Umbilical cord (tissue), 2 donors: ENCODE data around the gene GDPD2. TPM values are rescaled to one million over a fixed set of nuclear protein-coding genes. Genes with fewer than 3 reads are reported as not detected.

Source experiments
- DNase-seq: peaks from one replicate; pipeline ENCODE4 v3.0.0-alpha.2; 2015; ENCODE audit warnings: low spot score
- total RNA-seq: library from RNA; depleted of rRNA; stranded (reverse); fragments of >200 nt; gene quantifications from one replicate; pipeline ENCODE4 v1.2.3, GENCODE V29; 2014; ENCODE audit warnings: low replicate concordance; ENCODE audit not compliant: insufficient read depth

GDPD2 gene
- total RNA-seq, 1 donor from 2014 or later, result 0.72 TPM

GRCh38 chrX:70437921-70438665 is 15.0 kb downstream of the GDPD2 start:
- no peak for DNase-seq

GRCh38 chrX:70439016-70439415 is 15.9 kb downstream of the GDPD2 start:
- no peak for DNase-seq

- no peak for DNase-seq
Observed at GRCh38 chrX:70442224-70442623, 19.1 kb downstream of the GDPD2 start.

GRCh38 chrX:70444326-70444945 is 21.3 kb downstream of the GDPD2 start, which contains the start of gene DLG3:
Gene DLG3 (plus strand): TSS chrX:70444835. CDS start chrX:70445202, 367 bp downstream.
- no peak for DNase-seq

GRCh38 chrX:70444946-70445656 is 22.0 kb downstream of the GDPD2 start:
- no peak for DNase-seq

- no peak for DNase-seq
Observed at GRCh38 chrX:70445951-70446350, 22.8 kb downstream of the GDPD2 start.

- no peak for DNase-seq
Observed at GRCh38 chrX:70446380-70447350, 23.6 kb downstream of the GDPD2 start.

- DNase-seq, result no peak
Observed at GRCh38 chrX:70449457-70449966, 26.4 kb downstream of the GDPD2 start.

GRCh38 chrX:70452143-70452733 is 29.1 kb downstream of the GDPD2 start:
- peak; percentile 43 for DNase-seq

- DNase-seq, result no peak
Observed at GRCh38 chrX:70453024-70453618, 30.0 kb downstream of the GDPD2 start.

GRCh38 chrX:70454441-70455365 is 31.6 kb downstream of the GDPD2 start:
- peak; percentile 67 for DNase-seq

GRCh38 chrX:70455366-70456202 is 32.5 kb downstream of the GDPD2 start:
- no peak for DNase-seq

- DNase-seq, result no peak
Observed at GRCh38 chrX:70456256-70456655, 33.1 kb downstream of the GDPD2 start.

GRCh38 chrX:70461026-70461425 is 37.9 kb downstream of the GDPD2 start:
- DNase-seq, result no peak

- DNase-seq, result no peak
Observed at GRCh38 chrX:70464051-70464450, 40.9 kb downstream of the GDPD2 start.

GRCh38 chrX:70466968-70467367 is 43.9 kb downstream of the GDPD2 start:
- no peak for DNase-seq

- DNase-seq, result no peak
Observed at GRCh38 chrX:70468709-70469108, 45.6 kb downstream of the GDPD2 start.

GRCh38 chrX:70470850-70471289 is 47.8 kb downstream of the GDPD2 start:
- DNase-seq, result no peak
